ENCODE results near the gene ST3GAL4.

Gene ST3GAL4

DNA sequence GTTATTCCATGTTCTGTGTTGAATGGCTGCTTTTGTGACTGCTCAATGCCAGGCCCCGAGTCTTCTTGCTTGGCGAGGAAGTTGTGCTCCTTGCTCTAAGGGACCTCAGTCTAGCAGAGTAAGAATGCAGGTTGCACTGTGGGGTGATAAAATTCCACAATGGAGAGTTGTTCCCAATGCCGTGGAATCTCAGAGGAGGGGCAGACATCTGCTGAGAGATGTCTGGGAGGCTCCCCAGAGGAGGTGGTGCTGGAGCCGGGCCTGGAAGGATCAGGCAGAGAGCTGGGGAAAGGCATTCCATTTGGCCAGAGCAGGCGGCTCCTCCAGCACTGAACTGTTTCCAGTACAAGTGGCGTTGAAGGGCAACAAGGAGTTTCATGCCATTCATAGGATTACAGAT, 55.2 kb downstream of the ST3GAL4 start:
- no peak for DNase-seq

DNA sequence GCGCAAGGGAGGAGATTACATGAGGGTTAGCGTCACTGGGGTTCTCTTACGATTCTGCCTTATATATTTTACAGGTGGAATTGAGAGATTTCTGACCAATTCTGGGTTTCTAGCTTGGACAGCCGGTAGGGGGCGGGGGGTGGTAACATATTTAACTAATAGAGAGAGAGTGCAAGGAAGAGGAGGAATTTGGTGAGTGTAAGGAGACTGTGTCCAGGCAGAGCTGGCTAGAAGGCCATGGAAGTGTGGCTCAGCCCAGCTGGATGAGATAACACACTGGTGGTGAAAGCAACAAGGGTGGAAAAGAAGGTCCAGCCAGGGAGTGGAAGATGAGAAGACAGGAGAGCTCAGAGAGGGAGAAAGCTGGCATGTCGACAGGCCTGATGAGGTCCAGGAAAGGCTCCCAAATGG, 56.5 kb downstream of the ST3GAL4 start:
- DNase-seq, result no peak

DNA sequence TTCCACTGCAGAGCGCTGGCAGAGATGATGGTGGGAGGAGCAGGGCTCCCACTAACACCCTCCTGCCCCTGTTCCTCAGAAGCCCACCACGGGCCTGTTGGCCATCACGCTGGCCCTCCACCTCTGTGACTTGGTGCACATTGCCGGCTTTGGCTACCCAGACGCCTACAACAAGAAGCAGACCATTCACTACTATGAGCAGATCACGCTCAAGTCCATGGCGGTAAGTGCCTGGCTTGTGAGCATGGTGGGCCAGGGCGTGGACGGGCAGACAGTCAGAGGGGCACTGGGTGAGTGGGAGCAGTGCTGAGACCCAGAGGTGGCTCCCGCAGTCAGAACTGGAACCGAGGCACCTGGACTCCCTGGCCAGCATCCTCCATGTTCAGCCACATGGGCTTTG, 57.9 kb downstream of the ST3GAL4 start:
- no peak for DNase-seq

DNA sequence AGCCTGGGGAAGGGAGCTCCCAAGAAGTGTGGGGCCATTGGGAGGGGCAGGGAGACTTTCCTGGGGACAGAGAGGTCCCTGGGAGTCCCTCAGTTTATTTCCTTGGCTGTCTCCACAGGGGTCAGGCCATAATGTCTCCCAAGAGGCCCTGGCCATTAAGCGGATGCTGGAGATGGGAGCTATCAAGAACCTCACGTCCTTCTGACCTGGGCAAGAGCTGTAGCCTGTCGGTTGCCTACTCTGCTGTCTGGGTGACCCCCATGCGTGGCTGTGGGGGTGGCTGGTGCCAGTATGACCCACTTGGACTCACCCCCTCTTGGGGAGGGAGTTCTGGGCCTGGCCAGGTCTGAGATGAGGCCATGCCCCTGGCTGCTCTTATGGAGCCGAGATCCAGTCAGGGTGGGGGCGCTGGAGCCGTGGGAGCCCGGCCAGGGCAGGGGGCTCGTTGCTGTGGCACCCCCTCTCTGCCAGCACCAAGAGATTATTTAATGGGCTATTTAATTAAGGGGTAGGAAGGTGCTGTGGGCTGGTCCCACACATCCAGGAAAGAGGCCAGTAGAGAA, 58.4 kb downstream of the ST3GAL4 start:
- no peak for DNase-seq

DNA sequence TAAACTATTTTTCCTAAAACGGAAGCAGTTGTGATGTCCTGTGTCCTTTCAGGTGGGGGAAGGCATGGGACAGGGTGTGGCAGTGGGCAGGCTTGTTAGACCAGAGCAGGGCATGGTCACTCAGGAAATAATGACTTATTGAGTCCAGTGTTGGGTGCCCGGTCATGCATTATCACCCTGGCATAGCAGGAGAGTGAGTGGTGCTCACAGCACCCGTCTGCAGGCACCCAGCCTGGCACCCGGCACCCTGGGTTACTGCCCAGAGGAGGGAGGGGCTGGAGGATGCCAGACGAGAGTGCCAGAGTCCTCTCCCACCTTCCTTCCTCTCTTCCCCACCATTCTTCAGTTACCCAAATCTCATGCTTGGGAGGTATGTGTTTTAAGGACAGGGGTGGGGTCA, 59.1 kb downstream of the ST3GAL4 start:
- no peak for DNase-seq

DNA sequence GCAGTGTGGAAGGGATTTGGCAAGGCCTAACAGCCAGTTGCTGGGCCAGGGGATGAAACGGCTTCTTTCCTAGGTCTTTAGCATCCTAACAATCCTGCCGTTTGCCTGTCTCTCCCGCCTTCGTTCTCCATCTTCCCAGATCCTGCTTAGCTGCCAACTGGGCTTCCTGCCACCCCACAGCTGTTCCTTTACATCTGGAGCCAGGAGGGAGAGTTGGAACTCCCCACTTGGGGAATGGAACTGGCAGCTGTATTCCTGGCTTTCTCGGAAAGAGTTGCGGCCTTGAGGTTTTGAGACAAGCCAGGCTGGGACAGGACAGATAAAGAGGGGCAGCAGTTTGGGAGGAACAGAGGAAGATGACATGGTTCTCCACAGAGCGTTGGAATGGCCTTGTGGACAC, 59.6 kb downstream of the ST3GAL4 start:
- DNase-seq, result no peak

DNA sequence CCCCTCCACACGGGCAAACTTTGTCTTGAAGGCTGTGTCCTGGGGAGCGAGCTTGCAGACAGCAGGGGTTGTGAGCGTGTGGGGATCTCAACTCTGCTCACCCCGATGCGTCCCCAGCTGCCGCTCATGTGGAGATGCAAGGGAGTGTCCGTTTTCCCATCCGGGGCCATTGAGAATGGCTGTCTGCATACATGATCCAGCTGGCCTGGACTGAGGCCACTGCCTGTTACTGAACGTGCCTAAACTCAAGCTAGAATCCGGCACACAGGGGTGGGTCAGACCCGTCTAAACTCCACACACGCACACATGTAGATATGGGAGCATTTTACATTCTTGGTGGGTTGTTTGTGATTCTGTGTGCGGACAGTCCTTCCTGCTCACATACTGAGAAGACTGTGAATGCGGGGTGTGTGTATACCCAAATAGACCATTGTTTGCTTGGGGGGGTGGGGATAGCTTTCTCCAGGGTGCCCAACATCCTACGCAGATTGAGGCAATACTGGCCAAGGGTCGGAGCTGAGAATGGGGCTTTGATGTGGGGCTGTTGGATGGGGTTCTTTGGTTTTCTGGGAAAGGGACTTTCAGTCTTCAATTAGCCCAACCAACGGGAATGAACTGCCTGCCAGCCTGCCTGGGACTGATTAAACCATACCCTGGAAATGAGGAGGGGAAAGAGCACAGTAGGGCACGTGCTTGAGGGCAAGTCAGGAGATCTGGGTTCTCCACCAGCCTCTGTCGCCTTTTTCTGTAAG, 60.4 kb downstream of the ST3GAL4 start:
- DNase-seq, result no peak

DNA sequence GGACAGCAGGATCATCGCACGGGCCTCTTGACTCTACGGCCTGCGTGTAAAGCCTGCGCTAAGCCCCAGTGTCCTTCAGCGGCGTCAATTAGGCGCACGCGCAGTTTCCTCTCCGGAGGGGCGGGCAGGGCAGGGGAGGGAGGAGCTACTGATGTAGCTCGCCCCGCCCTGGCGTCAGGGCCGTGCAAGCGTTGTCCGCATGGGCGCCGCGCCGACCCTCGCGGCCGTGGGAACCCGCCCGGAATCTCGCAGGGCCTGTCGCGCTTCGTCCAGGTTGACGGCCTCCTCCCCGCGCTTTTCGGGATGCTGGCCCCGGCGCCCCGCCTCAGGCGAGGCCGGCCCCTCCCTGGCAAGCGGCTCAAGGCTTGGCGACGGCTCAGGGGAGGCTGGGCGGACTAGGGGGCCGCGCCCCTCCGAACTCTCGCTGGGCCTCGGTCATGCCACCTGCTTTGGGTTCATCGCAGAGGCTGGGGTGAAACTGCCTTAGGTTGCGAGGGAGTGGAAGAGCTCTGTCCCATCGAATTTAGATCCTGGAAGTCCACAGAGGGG, 61.1 kb downstream of the ST3GAL4 start:
- DNase-seq, result peak; percentile 80

DNA sequence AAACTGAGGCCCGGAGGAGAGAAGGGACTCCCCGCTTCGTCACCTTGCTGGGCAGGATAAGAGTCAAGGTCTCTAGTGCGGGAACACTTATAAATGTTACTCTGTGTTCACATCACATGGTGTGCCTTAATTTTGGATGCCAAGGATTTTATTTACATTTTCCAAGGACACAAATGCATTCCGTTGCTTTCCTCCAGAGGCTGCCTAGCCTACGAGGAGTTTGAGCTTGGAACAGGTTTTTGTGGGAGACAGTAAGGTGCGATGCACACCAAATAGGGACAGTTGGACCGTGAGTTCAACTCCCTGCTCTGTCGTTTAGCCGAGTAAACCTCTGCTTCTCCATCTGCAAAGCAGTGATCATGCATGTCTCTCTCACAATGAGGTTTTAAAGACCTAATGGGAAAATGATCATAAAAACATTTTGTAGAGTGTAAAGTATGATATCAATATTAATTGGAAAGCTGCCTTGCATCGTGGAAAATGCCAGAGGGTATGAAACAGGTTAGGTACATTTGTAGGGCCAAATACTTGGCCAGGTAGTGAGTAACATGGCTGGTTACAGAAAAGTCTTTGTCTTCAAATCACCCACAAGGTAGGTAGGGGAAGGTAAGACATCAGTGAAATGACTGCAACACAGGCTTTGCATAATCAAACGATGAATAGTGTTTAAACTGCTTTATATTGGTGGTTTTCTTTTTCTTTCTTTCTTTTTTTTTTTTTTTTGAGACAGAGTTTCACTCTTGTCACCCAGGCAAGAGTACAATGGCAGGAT, 61.8 kb downstream of the ST3GAL4 start:
- no peak for DNase-seq

DNA sequence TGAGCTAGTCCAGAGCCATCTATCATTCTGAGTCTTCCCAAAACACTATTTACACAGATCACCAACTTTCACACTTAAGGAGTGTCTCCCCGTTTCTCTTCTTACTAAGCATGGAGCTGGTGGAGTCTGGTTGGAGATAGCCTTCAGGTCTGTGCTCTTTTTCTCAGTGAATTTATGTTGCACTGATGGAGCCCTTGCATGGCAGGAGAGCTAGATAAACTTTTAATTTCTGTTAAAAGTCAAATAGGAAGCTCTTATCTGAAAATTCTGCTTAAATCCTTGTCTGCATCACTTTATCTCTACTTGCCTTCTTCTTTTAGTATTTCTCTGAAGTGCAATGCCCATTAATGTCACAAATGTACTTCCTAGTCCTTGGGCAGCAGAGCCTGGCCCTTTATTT, 63.4 kb downstream of the ST3GAL4 start:
- DNase-seq, result no peak

DNA sequence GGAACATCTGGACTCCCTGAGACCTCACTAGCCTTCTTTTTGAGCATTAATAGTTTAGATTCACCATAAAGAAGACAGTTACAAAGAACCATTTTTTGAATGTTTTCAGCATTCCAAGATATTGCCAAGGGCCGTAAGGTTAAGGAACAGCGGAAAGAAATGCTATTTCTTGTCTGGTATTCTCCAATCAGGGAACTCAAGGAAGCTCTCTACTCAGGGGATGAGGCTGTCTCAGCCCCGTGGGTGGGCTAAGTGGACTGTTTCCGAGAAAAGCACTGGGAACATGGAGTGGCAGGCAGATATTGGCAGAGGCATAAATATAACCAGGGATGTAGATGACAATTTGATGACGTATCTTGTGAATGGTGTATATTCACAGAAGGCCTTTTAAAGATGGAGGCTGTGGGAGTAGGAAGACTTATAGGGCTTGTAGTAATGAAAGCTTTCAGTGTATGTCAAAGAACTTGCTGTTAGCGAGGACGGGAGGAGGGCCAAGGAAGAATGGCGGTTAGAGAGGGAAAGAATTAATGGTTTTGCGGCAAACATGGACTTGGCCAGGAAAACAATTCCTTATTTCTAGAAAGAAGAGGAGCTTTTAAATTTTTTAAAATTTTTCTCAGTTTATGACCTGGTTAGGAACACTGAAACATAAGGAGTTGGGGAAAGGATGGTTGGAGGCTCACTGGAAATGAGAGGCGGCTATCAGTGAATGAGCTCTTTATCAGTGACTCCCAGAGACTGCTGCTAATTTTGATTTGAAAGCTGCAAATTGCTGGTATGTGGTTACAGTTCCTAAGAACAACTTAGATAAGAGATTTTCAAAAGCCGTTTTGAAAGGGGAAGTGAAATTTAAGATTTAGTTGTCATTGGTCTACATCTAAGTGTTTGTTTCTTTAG, 64.6 kb downstream of the ST3GAL4 start:
- no peak for DNase-seq

DNA sequence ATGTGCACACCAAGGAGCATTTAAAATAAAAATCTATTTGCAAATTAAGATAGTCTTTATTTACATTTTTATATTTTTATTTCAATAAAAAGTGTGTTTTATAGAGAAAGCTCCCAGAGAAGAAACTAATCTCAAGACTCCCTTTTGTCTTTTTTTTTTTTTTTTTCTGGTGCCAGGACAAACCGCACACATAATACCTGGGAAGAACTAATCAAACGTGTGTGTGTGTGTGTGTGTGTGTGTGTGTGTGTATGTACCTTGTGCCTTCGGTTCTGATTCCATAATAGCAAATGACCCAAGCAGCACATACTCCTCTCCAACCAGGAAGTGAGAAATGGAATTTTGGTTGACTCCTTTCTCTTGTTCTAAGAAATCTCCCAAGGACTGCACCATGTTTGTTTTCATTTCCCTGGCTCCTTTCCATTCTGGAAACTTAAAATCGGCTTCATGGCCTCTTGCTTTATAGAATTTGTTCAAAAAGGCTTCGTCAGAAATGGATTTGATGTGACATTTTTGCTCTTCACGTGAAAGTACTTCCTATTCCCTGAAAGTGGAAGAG, 65.3 kb downstream of the ST3GAL4 start:
- DNase-seq, result no peak

DNA sequence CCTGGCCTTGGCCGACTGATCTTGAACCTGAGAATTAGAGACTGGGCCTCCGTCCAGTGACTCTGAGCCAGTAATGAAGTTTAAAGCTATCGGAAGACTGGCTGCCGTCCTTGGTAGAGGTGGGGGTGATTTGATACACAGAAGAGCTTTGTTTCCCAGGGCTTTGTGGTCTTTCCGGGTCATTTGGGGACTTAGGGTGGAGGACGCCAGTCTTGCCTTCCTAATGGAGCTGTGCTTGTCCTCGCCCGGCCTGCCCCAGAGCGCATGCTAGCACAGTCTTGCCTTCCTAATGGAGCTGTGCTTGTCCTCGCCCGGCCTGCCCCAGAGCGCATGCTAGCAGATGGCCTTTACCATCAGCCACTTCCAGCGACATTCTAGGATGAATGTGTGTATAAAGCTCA, 65.8 kb downstream of the ST3GAL4 start:
- DNase-seq, result no peak

DNA sequence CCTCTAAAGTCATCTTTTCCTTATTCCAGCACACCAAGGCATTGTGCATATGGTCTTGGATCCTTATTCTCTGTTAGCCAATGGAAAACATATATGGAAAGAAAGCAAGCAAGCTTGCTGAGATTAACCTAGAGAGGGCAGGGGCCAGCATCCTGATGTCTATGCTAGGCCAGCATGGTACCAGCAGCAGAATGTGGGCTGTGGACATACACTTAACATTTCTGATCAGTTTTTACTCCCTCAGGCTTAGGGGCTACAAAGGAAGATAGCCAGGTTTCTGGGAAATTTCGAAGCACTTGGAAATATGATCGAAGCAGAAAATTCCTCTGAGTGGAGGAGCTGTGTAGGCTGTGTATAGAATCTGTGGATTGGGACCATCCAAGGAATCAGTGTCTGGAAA, 67.0 kb downstream of the ST3GAL4 start:
- DNase-seq, result no peak

DNA sequence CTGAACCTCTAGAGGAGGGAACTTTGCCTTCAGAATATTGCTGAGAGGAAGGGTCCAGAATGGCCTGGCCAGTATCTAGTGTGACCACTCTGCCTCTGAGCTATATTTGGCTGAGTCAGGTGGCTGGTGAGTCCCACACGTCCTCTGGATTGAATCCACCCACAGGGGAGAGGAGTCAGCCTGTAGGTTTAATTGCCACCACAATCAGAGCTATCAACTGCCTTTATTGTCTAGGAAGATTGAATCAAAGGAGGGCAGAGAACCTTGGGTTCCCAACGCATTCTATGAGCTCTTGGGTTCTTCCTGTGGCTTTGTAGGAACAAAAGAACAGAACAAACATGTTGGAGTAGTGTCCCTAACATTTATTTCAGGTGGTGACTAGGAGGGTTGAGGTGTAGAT, 67.7 kb downstream of the ST3GAL4 start:
- DNase-seq, result no peak

DNA sequence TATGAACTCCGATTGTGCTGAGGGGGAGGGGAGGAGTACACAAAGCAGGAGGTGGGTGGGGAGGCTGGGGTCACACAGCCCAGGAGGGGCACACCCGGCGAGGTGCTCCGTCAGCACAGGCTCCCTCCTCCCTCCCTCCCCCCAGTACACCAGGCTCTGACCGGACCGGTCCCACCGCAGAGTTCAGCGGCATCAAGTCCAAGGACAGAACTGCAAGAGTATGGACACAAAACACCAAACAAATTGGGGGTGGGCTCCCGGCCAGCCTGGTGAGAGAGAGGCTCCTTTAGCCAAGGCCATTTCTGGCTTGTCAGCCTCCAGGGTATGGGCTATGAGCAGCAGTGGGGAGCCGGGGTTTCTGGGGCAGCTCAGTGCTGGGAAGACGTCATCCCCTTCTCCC, 68.3 kb downstream of the ST3GAL4 start:
- DNase-seq, result no peak

DNA sequence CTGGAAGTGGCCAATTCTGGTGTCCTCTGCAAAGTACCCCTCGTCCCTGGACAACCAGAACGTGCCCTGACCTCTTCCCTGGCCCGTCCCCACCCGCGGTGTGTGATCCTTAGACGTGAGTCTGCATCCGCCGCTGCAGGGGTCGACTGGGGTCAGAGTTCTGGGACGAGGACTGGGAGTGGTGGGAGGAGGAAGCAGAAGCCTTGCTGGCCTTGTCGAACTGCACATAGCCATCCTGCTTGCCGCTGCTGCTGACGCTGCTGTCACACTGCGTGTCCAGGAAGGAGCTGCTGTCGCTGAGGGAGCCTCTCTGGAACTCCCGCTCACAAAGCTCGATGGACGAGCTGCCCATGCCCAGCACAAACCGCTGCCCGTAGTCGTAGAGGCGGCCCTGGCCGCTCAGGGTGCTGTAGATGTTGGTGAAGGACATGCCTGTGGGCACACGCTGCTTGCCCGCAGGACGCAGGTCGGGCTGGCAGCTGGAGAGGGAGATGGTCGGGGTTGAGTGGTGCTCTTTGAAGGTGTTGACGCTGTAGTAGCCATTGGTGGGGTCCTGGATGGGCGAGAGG, 69.1 kb downstream of the ST3GAL4 start:
- DNase-seq, result no peak

DNA sequence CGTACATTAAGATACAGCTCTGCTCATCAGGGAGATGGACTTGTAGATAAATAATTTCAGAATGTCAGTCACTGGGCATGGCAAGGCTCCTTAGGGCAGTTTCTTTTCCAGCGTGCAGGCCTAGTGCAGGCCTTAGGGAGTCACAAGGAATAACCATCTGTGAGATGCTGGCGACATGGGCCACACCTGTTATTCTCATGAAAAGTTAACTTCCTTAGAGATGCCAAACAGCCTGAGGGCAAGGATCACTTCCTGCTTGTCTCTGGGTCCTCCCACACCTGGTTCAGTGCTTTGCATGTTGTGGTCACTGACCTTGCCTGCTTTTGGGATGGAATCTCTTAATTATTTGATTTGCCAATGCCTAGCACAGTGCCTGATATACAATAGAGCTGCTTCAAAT, 70.6 kb downstream of the ST3GAL4 start:
- no peak for DNase-seq

DNA sequence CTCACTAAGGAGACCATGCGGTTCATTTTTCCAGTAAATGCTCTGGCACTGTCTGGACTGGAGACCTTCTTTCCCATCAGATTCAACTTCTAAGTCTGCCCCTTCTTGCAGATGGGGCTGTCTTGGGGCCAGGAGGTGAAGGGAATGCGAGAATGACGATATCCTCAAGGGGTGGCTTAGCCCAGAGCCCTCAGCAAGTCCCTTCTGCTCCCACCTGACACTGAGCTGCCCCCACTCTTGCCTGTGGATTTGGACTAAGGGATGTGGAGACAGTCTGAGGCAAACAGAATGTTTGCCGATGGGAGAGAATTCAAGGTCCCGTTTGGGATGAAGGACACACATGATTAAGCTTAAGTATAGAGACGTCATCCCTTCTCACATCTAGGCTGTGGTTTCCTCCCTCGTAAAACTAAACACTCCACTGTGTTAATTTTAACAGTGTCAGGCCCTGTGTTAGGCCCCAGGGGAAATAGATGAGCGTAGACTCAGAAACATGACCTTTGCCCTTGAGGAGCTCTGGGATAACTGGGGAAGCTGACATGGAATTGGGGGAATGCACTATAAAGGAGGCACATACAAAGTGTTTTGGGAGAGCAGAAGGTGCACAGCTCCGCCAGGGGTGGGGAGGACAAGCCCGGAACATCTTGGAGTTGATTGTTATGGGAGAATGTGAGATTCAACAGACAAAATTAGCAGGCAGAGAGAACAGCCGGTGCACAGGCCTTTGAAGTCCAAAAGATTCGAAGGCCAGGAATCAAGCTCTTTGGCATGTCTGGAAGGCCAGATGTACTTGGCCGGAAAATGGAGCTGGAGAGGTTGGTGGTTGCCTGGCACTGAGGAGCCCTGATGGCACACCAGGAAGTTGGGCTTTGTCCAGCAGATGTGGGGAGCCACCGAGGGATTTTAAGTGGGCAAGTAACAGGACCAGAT, 71.6 kb downstream of the ST3GAL4 start:
- no peak for DNase-seq

DNA sequence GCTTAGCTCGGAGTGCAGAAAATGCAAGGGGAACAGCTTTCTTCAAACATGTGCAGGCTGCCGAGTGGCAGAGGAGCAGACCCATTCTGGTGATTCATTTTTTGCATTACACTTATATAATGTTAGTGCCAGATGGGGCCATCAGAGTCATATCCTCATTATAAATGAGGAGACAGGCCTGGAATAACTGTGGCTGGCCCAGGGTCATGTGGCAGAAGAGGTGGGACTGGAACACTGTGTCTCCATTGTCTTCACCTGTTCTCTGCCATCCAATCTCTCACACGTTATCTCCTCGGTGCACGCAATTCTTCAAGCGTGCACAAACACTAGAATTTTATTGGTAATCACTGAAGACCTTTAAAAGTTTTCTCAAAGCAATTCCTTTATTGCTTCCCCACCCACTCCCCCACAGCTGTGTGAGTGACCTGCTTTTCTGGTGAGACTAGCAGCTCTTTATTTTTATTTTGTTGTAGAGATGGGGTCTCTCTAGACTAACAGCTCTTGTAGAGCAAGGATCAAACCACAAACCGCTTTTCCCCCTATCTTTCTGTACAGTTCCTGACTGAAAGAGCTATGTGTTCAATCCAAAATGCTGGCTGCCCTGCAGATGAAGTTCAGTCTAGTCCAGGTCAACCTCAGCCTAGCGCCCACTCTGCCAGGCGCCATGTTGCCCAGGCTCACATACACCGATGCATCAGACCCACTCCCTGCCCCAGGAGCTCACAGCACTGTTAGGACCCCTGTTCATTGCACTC, 75.3 kb downstream of the ST3GAL4 start:
- DNase-seq, result no peak

Measured in CD4-positive, alpha-beta T cell treated with Interleukin-15 for 1 hour (primary cell).